ENCODE results near the gene TTC28.

DNA sequence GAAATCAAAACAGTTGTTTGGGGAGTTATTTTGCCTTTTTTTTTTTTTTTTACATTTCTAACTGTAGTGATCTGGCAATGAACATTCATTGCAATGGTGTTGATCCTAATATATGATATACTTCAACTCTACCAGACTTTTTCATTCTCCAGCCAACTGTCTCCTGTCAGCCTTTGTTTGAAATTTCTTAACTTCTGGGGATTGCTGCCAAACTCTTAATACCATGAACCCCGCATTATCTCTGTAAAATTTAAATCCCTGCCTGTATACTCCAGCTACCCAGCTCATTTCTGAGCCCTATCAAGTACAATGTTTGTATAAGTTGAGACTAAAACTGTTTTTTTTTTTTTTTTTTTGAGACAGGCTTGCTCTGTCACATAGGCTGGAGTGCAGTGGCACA lies 280.7 kb downstream of the TTC28 start:
- TF ChIP-seq POLR2A (IDR thresholded peaks at IDR 0.05): no peak
- TF ChIP-seq, protein P1, sequence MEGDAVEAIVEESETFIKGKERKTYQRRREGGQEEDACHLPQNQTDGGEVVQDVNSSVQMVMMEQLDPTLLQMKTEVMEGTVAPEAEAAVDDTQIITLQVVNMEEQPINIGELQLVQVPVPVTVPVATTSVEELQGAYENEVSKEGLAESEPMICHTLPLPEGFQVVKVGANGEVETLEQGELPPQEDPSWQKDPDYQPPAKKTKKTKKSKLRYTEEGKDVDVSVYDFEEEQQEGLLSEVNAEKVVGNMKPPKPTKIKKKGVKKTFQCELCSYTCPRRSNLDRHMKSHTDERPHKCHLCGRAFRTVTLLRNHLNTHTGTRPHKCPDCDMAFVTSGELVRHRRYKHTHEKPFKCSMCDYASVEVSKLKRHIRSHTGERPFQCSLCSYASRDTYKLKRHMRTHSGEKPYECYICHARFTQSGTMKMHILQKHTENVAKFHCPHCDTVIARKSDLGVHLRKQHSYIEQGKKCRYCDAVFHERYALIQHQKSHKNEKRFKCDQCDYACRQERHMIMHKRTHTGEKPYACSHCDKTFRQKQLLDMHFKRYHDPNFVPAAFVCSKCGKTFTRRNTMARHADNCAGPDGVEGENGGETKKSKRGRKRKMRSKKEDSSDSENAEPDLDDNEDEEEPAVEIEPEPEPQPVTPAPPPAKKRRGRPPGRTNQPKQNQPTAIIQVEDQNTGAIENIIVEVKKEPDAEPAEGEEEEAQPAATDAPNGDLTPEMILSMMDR (IDR thresholded peaks at IDR 0.05): no peak
- TF ChIP-seq POLR2AphosphoS5 (IDR thresholded peaks at IDR 0.05): no peak
